Left hindlimb (tissue), 1 donor: ENCODE measurements around the gene NUDCD3.

Experiments used
- DNase-seq: peaks from one replicate; pipeline ENCODE4 v3.0.0-alpha.2; 2018

The NUDCD3 gene

DNA sequence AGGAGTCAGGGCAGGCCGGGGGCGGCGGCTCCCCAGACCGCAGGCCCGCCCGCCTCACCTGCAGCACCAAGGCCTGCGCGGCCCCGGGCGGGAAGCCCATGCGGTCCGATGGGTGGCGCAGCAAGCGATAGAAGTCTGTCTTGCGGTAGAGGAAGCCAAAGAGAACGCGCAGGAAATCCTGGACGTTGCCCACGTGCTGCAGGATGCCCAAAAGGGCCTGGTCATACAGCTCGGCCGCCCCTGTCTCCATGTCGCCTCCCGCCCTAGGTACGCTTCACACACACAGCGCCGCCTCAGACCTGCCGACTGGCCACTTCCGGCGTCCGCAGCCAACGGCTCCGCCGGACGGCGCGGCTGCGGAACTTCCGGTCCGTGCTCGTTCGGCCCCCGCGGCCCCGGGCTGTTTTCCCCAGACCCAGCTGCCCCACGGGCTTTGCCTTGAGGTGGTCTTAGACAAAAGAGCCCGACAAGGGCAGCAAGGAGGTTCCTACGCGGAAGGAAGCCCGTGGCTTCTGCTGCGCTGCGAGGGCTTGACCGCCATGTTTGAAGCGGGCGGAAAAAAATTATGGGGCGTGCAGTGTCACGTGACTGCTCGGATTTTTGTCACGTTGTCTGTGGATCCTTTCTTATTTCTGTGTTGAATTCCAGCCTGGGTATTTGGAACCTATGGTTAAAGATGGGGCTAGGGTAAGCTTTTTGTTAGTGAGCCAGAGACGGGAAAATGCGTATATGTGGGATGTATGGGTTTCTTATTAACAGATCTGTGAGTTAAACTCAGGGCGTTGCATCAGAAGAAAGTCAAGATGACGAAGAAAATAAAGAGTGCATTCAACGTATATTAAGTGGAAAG, at the start of gene NUDCD3:
NUDCD3 (minus strand) TSS at position 308 of the 850 bp plus-strand sequence; CDS start at position 250, 58 bp downstream.
- DNase-seq = peak; percentile 87

DNA sequence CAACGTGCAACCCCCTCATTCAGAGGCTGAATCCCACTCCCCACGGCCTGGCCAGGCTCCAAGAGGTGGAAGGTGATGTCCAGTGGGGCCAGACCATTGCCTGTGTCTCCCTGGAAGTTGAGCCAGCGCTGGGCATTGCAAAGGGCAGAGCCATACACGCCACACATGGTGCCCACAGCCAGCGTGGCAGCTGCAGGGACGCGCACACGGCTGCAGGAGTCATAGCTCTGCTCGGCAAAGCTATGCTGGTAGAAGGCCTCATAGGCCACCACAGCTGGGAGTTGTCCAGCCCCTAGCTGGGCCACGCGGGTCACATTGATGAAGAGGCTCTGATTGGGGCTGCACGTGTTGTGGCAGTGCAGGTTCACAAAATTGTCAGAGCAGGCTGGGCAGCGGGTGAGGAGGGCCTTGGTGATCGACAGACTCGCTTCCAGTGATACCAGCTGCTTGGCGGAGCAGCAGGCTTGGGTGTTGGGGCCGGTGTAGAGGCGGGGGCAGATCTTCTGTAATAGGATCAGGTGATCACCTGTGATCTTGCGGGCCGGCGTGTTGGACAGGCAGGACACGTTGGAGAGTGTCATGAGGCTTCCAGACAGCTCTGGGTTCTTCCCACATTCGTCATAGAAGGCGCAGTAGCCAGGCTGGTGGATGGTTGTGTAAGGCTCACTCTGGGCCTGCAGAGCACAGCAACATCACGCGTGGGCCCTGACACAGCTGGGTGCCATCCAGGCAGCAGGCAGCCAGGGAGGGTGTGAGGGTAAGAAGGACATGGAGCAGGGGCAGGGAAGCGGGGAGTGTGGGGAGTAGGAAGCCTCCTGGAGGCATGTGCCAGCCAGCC, 49.4 kb upstream of the NUDCD3 start:
- no peak for DNase-seq

GRCh38 chr7:44538798-44539668, 48.6 kb upstream of the NUDCD3 start:
- no peak for DNase-seq

DNA sequence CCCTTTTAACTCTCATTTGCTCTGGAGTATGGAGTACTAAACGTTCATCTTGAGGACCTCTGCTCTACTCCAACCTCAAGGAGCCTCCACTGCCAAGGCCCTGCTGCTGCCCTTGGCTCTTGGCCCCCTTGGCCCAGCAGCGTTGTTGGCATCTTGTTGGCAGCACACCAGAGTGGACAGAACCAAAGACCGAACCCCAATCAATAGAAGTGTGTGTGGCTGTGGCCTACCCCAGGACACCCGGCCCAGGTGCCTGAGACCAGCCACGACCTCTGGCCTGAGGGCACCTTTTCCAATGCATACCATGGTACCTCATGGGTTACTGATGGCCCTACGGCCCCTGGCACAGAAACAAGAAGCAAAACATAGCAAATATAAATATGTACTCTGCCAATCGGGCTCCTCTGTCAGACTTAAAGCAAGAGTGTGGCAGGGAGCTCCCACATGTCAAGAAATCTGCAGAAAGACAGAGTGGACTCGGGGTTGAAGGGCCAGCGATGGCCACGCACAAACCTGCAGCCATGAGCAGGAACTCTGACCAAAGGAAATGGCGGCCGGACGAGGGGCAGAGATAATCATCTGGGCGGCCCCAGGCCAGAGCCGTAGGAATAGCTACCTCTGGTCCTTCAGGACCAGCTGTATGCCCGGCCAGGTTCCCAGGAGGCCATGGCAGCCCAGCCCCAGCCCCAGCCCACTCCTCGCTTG, 47.8 kb upstream of the NUDCD3 start:
- DNase-seq = no peak

- DNase-seq = no peak
Observed at GRCh38 chr7:44537442-44537841, 47.0 kb upstream of the NUDCD3 start.

DNA sequence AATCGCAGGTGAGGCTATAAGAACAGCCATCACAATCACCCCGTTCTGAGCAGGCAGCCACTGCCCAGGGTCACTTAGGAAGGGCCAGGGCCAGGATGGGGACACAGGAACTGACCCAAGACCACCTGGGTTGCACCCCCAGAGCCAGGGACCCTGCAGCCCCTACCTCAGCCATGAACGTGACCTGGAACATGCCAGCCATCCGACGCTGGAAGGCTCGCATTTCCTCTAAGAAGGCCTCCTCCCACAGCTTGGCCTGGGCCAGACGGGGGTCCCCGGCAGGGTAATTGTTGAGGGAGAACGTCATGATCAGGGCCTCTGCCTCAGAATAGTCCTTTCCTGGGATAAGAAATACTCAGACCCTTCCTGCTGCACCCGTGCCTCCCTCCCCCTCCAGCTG, 45.6 kb upstream of the NUDCD3 start:
- no peak for DNase-seq

DNA sequence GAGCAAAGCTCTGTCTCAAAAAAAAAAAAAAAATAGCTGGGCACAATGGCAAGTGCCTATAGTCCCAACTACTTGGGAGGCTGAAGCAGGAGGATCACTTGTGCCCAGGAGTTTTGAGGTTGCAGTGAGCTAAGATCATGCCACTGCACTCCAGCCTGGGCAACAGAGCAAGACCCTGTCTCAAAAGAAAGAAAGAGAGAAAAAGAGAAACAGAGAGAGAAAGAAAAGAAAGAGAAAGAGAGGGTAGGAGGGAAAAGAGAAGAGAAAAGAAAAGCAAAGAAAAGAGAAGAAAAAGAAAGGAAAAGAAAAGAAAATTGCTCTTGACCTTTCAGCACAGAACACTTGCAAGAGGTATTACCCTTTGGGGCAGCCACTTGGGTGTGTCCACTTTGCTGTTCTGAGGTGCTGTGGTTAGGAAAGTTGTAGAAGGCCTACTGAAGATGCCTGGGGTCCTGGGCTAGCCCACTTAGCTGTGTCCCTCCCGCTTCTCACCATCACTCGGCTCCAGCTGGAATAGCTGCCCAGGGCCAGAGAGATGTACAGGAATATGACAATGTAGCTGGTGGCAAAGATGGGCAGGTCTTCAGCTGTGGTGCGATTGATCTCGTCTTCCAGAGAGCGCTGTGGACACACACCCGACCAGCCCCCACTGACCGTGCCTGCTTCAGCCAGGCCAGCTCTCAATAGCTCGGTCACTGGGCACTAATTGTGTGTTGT, 45.0 kb upstream of the NUDCD3 start:
- DNase-seq = no peak

DNA sequence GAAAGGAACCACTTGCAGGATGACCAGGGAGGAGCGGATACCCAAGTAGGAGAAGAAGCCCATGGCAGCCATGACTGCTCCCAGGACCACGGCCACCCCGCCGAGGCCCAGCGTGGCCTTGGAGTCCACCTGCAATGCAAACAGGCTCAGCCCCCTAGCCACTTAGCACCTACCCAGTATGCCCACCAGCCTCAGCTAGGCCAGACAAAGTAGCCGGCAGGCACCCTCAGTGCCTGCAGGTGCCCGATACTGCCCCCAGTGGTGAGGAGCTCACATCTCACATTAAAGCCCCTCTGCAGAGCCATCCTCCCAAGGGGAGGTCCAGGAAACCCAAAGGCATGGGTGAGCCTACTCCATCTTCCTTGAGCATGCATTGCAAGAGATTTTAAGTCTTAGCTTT, 44.0 kb upstream of the NUDCD3 start:
- DNase-seq = no peak

GRCh38 chr7:44534087-44534486, 43.6 kb upstream of the NUDCD3 start:
- no peak for DNase-seq

GRCh38 chr7:44533301-44534055, 43.0 kb upstream of the NUDCD3 start:
- no peak for DNase-seq

DNA sequence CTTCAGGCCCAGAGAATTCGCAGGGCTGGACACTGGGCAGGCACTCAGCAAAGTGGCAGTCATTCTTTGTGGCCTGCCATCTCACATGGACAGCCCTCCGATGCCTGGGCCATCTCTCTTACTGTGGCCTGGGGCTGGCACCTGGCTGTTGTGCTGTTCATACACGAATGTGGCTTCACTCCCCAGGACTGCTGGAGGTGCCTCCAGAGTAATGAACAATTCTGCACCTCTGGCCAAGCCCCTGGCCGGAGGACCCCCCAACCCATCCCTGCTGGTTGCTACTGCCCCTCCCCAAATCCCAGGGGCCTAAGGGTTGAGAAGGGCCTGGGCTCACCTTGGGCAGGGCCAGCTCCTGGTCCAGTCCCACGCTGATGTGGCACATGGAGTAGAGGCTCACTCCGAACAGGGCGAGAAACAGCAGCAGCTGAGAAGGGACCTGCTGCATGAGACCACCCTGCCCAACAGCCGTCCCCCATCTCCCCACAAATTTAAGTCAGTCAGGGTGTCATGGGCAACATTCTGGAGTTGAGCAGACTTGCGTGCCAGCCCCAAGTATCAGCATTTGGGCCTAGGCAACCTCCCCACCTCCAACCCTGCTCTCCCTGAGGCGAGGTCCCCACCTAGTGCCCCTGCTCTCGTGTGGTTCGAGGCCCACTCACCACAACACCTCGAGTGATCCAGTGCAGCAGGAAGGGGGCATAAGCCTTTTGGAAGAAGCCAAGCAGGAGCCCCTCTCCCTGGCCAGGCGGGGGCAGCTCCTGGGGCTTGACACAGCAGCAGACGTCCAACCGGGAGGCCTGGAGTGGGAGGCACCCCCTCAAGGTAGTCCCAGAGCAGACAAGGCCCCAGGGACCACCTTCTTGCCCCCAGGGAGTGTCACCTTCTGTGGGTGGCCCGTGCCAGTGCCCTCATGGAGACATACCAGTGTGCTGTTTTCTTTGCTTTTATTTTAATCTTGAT, 41.2 kb upstream of the NUDCD3 start:
- DNase-seq = no peak

- no peak for DNase-seq
Observed at GRCh38 chr7:44530990-44531389, 40.5 kb upstream of the NUDCD3 start.

DNA sequence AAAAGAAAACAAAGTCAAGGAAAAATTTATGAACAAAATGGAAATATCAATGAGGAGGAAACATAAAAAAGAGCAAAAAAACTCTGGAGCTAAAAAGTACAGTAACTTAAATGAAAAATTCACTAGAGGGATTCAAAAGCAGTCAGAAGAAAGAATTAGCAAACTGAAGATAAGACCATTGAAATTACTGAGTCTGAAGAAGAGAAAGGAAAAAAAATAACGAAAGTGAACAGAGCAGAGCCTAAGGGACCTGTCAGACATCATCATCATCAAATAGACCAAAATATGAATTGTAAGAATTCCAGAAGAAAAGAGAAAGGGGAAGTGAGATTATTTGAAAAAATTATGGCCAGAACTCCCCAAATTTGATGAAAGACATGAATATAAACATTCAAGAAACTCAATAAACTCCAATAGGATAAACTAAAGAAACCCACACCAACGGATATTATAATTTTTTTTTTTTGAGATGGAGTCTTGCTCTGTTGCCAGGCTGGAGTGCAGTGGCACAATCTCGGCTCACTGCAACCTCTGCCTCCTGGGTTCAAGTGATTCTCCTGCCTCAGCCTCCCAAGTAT, 34.4 kb upstream of the NUDCD3 start:
- DNase-seq = no peak

DNA sequence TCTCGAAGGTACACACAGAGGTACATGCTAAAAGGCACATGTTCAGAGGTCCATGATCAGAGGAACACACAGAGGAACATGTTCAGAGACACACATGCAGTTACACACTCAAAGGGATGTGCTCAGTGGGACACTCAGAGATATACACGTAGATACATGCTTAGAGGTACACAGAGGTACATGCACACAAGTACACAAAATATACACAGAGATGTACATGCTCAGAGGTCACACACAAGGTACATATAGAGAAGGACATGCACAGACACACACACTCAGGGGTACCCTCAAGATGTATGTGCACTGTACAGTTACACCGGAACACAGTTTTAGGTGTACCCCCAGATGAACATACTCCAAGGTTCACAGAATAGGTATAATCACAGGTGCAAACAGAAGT, 31.9 kb upstream of the NUDCD3 start:
- no peak for DNase-seq

DNA sequence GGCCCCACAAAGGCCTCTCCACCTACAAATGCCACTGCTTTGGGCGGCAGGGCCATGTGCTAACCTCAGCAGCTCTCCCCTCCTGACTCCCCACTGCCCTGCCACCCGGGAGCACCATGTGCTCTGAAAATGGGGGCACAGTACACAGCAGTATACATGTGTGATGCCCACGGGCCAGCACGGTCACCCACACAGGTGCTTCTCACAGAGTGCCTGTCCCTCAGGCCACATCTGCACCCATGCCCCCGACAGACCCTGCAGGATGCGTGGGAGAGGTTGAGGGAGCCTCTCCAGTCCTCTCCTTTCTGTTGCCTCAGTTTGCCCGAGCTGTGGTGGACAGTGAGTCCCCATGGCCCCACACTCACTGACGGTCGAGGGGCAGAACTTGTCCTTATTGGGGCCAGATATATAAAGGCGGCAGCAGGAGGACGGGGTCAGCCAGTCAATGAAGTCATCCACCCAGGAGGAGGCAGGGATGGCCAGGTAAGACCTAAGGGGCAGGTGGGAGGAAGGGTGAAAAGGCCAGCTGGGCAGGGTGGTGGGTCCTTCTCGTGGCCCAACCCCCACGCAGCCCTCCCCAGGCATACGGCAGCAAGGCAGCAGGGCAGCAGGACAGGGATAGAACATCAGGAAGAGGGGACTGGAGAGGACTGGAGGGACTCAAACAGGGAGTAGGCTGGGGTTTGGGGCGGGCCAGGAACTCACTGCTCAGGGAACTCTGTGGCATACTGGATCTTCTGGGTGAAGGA, 31.1 kb upstream of the NUDCD3 start:
- DNase-seq = no peak

DNA sequence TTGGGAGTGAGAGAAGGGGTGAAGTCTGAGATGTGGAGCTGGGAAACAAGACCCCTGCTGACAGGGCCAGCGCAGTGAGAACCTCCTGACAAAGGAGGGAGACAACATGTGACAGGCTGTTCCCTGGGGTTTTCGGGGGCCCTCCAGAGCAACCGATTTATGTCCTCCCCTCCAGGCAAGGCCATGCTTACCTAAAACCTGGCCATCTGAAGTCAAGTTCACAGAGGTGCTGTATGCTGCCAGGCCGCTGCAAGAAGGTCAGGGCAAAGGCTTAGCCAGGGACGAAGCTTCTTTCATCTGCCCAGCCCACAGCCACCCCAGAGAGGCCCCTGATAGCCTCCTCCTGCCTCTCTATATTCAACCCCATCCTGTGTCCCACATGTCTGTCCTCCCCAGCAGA, 30.1 kb upstream of the NUDCD3 start:
- DNase-seq = no peak

DNA sequence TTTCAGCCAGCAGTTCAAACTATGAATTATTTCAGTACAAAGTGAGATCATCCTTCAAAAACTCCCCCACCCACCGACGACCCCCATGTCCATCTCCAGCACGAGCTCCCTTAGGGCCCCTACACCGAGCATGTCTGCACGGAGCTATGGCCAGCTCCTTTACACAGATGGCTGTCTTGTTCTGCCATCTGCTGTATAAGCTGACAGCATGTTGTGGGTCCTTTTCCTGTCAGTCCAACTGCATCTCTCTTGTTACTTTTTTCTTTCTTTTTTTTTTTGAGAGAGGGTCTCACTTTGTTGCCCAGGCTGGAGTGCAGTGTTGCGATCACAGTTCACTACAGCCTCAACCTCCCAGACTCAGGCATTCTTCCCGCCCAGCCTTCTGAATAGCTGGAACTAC, 29.1 kb upstream of the NUDCD3 start:
- DNase-seq = no peak

DNA sequence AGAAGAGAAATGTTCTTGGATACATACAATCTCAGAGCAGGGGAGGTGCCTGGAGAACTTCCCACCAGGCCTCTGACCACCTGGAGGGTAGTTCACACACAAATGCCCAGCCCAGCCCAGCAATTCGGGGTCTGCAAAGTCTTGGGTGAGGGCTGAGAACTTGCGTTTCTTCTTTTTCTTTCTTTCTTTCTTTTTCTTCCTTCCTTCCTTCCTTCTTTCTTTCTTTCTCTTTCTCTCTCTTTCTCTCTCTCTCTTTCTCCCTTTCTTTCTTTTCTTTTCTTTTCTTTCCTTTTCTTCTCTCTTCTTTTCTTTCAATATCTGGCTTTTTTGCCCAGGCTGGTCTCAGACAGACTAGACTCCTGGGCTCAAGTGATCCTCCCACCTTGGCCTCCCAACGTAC, 28.3 kb upstream of the NUDCD3 start:
- no peak for DNase-seq

DNA sequence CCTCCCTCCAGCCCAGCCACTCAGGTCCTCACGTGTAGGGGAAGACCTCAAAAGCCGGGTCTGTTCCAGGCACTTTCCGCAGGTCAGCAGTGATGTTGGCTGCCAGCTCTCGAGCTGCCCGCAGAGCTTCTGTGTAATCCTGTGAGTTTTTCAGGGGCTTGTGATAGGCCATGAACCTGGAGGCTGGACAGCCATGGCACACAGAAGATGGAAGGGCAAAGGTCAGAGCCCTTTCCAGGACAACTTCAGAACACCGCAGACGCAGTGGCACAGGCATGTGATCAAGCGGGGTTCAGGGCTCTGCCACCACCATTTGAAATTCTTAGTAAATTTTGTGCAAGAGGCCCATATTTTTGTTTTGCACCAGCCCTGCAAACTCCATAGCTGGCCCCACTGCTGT, 26.7 kb upstream of the NUDCD3 start:
- DNase-seq = no peak
